Neural progenitor cell (in vitro differentiated cells): ENCODE data around the gene CENPX.

Experiments used
- EZH2 ChIP-seq: fragments of 200-600 bp; sonication (generic); IDR thresholded peaks from 2 replicates; pipeline ENCODE4 v1.6.1; 2017; ENCODE audit warnings: antibody characterized with exemption, mild to moderate bottlenecking, moderate library complexity
- EZH2phosphoT487 ChIP-seq: fragments of 200-600 bp; sonication (generic); IDR thresholded peaks from 2 replicates; pipeline ENCODE4 v1.6.1; 2017; ENCODE audit warnings: antibody characterized with exemption
- TF ChIP-seq, protein P1 (sequence below): fragments of 200-600 bp; sonication (generic); IDR thresholded peaks from 2 replicates; pipeline ENCODE4 v1.5.1; 2017; ENCODE audit warnings: antibody characterized with exemption, mild to moderate bottlenecking

DNA sequence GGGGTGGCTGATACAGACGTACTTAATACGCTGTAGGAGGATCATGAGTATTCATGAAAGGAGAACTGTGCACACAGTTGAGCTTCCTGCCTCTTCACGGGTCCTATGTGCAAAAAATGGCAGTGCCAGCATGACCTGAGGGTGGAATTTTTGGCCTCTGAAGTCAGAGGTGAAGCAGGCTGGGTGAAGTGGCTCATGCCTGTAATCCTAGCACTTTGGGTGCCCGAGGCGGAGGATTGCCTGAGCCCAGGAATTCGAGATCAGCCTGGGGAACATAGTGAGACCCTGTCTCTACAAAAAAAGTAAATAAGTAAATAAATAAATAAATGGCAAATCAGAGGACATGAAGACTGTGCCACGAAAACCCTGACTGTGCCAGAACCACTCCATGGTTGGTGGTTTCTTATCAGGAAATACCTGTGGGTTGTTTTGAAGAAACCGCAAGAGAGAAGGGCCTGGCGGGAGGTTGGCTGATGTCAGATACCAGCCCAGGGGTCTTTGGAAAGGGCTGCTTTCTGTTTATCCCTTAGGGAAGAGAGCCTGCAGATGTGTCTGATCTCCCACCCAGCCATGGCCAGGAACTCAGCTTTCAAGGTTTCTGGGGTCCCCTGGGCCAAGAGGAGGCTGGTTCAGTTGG lies 41.9 kb downstream of the CENPX start:
- TF ChIP-seq, protein P1, sequence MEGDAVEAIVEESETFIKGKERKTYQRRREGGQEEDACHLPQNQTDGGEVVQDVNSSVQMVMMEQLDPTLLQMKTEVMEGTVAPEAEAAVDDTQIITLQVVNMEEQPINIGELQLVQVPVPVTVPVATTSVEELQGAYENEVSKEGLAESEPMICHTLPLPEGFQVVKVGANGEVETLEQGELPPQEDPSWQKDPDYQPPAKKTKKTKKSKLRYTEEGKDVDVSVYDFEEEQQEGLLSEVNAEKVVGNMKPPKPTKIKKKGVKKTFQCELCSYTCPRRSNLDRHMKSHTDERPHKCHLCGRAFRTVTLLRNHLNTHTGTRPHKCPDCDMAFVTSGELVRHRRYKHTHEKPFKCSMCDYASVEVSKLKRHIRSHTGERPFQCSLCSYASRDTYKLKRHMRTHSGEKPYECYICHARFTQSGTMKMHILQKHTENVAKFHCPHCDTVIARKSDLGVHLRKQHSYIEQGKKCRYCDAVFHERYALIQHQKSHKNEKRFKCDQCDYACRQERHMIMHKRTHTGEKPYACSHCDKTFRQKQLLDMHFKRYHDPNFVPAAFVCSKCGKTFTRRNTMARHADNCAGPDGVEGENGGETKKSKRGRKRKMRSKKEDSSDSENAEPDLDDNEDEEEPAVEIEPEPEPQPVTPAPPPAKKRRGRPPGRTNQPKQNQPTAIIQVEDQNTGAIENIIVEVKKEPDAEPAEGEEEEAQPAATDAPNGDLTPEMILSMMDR = no peak
- TF ChIP-seq EZH2 = no peak
- no peak for TF ChIP-seq EZH2phosphoT487
